HG03521 (cell line): ENCODE data around the gene SRRM2.

Source experiments
- ATAC-seq: cut with Tn5 transposase; IDR thresholded peaks from one replicate; pipeline ENCODE4 v1.9.1; 2021; ENCODE audit warnings: mild to moderate bottlenecking, moderate library complexity; ENCODE audit not compliant: unreplicated experiment

SRRM2 gene

GRCh38 chr16:2752035-2752849 lies at the start of gene SRRM2:
SRRM2 (plus strand) TSS chr16:2752638; CDS start chr16:2756365, 3,727 bp downstream.
- peak; percentile 81 for ATAC-seq

- ATAC-seq, result no peak
Observed at GRCh38 chr16:2702871-2703745, 49.3 kb upstream of the SRRM2 start.

- no peak for ATAC-seq
Observed at GRCh38 chr16:2704166-2704982, 48.1 kb upstream of the SRRM2 start.

- ATAC-seq, result no peak
Observed at GRCh38 chr16:2704983-2705275, 47.5 kb upstream of the SRRM2 start.

- no peak for ATAC-seq
Observed at GRCh38 chr16:2705351-2705750, 47.1 kb upstream of the SRRM2 start.

- ATAC-seq, result no peak
Observed at GRCh38 chr16:2706085-2706484, 46.4 kb upstream of the SRRM2 start.

- no peak for ATAC-seq
Observed at GRCh38 chr16:2706611-2707311, 45.7 kb upstream of the SRRM2 start.

- ATAC-seq, result no peak
Observed at GRCh38 chr16:2707368-2708289, 44.8 kb upstream of the SRRM2 start.

GRCh38 chr16:2708290-2708639 lies 44.2 kb upstream of the SRRM2 start:
- ATAC-seq, result no peak

- no peak for ATAC-seq
Observed at GRCh38 chr16:2708955-2709587, 43.4 kb upstream of the SRRM2 start.

- no peak for ATAC-seq
Observed at GRCh38 chr16:2709588-2709984, 42.9 kb upstream of the SRRM2 start.

- no peak for ATAC-seq
Observed at GRCh38 chr16:2710021-2710710, 42.3 kb upstream of the SRRM2 start.

GRCh38 chr16:2710711-2711231 lies 41.7 kb upstream of the SRRM2 start:
- no peak for ATAC-seq

- no peak for ATAC-seq
Observed at GRCh38 chr16:2711370-2712062, 40.9 kb upstream of the SRRM2 start.

GRCh38 chr16:2712063-2712441 lies 40.4 kb upstream of the SRRM2 start:
- no peak for ATAC-seq

GRCh38 chr16:2712546-2712945 lies 39.9 kb upstream of the SRRM2 start:
- ATAC-seq, result no peak

- ATAC-seq, result no peak
Observed at GRCh38 chr16:2713523-2713922, 38.9 kb upstream of the SRRM2 start.
